OCI-LY7 (cell line): ENCODE measurements around the gene ERP27.

Source experiments
- EZH2phosphoT487 ChIP-seq: fragments of 200-600 bp; sonication (generic); IDR thresholded peaks from 2 replicates; pipeline ENCODE4 v1.6.1; 2018; ENCODE audit warnings: low read depth, borderline replicate concordance, mild to moderate bottlenecking, mixed run types, antibody characterized with exemption, low read length, moderate library complexity, mixed read lengths
- TF ChIP-seq, protein P1 (sequence below): fragments of 200-600 bp; sonication (generic); conservative IDR thresholded peaks from 2 replicates; pipeline ENCODE4 v1.5.1; 2014; ENCODE audit warnings: mild to moderate bottlenecking, antibody characterized with exemption, low read length, moderate library complexity, mixed read lengths

DNA sequence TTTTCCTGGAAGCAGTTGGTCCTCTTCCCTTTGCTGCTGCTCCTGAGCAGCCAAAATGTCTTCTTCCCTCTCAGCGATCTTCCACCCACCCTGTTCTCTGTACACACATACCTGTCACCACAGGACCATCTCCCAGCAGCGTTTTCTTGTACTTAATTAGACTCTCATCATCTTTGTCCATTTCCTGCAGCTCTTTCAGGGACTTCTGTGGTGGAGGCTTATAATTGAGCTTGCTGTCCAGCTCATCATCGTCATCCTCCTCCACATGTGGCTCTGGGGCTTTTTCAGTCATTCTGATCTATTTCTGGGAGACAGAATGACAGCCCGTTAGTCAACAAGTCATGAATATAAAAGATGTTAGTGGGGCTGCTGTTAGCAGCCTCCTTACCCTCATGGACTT, 12.1 kb upstream of the ERP27 start:
- TF ChIP-seq, protein P1, sequence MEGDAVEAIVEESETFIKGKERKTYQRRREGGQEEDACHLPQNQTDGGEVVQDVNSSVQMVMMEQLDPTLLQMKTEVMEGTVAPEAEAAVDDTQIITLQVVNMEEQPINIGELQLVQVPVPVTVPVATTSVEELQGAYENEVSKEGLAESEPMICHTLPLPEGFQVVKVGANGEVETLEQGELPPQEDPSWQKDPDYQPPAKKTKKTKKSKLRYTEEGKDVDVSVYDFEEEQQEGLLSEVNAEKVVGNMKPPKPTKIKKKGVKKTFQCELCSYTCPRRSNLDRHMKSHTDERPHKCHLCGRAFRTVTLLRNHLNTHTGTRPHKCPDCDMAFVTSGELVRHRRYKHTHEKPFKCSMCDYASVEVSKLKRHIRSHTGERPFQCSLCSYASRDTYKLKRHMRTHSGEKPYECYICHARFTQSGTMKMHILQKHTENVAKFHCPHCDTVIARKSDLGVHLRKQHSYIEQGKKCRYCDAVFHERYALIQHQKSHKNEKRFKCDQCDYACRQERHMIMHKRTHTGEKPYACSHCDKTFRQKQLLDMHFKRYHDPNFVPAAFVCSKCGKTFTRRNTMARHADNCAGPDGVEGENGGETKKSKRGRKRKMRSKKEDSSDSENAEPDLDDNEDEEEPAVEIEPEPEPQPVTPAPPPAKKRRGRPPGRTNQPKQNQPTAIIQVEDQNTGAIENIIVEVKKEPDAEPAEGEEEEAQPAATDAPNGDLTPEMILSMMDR: no peak
- no peak for TF ChIP-seq EZH2phosphoT487
